ENCODE measurements around the gene MEIKIN.

DNA sequence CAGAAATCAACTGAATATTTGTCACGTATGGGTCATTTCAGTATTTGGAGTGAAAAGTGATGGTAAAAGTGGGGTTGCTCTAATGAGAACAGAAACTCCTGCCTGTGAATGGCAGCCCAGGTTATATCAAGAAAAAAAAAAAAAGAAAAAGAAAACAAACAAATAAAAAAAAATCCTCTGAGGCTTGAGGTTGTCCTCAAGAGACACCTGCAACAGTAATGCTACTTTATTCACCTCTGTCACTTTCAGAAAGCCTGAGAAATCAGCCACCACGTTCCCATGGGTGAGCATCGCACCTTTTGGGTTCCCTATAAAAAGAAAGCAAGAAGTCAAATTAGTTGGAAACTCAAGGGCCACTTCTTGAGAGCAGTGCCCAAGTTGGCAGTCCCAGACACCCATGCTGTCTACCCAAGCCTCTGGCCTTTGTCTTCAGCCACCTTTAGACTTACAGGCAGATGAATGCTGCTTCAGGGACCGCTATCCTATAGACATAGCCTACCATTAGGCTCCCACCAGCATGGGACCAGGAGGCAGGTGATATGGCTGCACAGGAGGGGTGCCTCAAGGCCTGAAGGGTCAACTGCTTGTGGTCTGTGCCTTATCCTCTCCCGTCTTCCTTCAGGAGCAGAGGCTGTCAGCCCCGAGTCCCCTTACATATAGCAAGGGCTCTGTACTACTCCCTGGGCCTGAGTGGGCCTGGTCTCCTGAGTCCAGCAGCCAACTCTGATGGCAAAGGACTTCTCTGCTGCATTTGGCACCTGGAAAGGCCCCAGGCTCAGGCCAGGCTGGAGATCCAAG lies 31.1 kb upstream of the MEIKIN start:
- TF ChIP-seq, protein P1, sequence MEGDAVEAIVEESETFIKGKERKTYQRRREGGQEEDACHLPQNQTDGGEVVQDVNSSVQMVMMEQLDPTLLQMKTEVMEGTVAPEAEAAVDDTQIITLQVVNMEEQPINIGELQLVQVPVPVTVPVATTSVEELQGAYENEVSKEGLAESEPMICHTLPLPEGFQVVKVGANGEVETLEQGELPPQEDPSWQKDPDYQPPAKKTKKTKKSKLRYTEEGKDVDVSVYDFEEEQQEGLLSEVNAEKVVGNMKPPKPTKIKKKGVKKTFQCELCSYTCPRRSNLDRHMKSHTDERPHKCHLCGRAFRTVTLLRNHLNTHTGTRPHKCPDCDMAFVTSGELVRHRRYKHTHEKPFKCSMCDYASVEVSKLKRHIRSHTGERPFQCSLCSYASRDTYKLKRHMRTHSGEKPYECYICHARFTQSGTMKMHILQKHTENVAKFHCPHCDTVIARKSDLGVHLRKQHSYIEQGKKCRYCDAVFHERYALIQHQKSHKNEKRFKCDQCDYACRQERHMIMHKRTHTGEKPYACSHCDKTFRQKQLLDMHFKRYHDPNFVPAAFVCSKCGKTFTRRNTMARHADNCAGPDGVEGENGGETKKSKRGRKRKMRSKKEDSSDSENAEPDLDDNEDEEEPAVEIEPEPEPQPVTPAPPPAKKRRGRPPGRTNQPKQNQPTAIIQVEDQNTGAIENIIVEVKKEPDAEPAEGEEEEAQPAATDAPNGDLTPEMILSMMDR (optimal IDR thresholded peaks at IDR 0.05 in 1 of 3, IDR thresholded peaks at IDR 0.05 in 1 of 3, conservative IDR thresholded peaks at IDR 0.05 in 1 of 3; ENCODE audit: extremely low read depth in 1 of 3, insufficient read depth in 2 of 3, low read length in 3 of 3) = no peak
- TF ChIP-seq EZH2 (IDR thresholded peaks at IDR 0.05; ENCODE audit: low read length) = no peak

Data from keratinocyte (primary cell).